Fibroblast of villous mesenchyme (primary cell): ENCODE data around the gene CALHM5. TPM values are rescaled to one million over a fixed set of nuclear protein-coding genes. Genes with fewer than 3 reads are reported as not detected.

Experiments
- DNase-seq: peaks from one replicate; pipeline ENCODE4 v3.0.0-alpha.2; 2010; ENCODE audit warnings: low read depth
- H3K4me3 ChIP-seq: 2 replicates; pipeline ENCODE4 v1.5.1; 2011; ENCODE audit warnings: low read depth, mild to moderate bottlenecking, low read length
- total RNA-seq: library from RNA; depleted of rRNA; stranded (reverse); fragments of >200 nt; gene quantifications from 2 replicates; pipeline ENCODE4 v1.2.3, GENCODE V29; 2012
- TF ChIP-seq, protein P1 (sequence below): IDR thresholded peaks from 2 replicates; pipeline ENCODE4 v1.5.1; 2012; ENCODE audit warnings: low read depth, mild to moderate bottlenecking, low read length; ENCODE audit not compliant: insufficient read depth

Gene CALHM5, protein sequence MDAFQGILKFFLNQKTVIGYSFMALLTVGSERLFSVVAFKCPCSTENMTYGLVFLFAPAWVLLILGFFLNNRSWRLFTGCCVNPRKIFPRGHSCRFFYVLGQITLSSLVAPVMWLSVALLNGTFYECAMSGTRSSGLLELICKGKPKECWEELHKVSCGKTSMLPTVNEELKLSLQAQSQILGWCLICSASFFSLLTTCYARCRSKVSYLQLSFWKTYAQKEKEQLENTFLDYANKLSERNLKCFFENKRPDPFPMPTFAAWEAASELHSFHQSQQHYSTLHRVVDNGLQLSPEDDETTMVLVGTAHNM
- total RNA-seq = 4.7 and 7.7 TPM in 2 replicates

DNA sequence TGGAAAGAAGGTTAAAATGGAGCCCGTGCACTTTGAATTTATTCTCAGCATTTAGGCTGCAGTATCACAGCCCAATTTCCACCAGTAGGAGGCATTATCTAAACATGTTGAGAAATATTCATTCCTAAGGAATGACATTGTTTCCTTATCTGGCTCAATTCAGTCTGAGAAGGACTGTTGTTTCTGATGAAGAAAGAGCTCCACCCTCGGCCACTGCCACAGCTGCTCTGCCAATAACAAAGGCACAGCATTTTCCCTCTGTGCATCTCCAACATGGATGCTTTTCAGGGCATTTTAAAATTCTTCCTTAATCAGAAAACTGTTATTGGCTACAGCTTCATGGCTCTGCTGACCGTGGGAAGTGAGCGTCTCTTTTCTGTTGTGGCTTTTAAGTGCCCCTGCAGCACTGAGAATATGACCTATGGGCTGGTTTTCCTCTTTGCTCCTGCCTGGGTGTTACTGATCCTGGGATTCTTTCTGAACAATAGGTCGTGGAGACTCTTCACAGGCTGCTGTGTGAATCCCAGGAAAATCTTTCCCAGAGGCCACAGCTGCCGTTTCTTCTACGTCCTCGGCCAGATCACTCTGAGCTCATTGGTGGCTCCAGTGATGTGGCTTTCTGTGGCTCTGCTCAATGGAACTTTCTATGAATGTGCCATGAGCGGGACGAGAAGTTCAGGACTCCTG lies at the start of gene CALHM5:
Gene CALHM5, plus strand, starts transcription at position 216 of the 687 bp plus-strand sequence. Its CDS starts 58 bp downstream, at position 274.
- DNase-seq = peak; percentile 76
- H3K4me3 ChIP-seq = peak within 1 kb of the TSS; percentile 50
- TF ChIP-seq, protein P1, sequence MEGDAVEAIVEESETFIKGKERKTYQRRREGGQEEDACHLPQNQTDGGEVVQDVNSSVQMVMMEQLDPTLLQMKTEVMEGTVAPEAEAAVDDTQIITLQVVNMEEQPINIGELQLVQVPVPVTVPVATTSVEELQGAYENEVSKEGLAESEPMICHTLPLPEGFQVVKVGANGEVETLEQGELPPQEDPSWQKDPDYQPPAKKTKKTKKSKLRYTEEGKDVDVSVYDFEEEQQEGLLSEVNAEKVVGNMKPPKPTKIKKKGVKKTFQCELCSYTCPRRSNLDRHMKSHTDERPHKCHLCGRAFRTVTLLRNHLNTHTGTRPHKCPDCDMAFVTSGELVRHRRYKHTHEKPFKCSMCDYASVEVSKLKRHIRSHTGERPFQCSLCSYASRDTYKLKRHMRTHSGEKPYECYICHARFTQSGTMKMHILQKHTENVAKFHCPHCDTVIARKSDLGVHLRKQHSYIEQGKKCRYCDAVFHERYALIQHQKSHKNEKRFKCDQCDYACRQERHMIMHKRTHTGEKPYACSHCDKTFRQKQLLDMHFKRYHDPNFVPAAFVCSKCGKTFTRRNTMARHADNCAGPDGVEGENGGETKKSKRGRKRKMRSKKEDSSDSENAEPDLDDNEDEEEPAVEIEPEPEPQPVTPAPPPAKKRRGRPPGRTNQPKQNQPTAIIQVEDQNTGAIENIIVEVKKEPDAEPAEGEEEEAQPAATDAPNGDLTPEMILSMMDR = peak; percentile 65

DNA sequence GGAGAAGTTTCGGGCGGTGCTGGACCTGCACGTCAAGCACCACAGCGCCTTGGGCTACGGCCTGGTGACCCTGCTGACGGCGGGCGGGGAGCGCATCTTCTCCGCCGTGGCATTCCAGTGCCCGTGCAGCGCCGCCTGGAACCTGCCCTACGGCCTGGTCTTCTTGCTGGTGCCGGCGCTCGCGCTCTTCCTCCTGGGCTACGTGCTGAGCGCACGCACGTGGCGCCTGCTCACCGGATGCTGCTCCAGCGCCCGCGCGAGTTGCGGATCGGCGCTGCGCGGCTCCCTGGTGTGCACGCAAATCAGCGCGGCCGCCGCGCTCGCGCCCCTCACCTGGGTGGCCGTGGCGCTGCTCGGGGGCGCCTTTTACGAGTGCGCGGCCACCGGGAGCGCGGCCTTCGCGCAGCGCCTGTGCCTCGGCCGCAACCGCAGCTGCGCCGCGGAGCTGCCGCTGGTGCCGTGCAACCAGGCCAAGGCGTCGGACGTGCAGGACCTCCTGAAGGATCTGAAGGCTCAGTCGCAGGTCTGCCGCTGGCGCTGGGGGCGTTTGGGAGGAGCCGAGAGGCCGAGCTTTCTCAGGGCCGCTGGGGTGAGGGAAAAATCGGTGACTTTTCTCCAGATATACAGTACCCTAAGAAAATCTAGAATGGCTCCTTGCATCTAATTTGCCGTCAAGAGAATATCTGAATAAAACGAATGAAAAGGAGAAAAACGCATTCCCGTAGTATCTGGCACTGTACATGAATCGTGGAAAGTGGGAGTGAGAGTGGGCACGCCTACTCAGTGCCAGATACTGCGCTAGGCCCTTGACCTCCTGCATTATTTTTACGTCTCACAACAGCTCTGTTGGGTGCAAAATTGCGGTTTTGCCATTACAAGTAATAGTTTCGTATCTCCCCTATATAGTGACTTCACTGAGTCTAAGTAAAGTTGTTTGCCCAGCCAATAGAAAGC lies 49.2 kb upstream of the CALHM5 start:
- H3K4me3 ChIP-seq = peak overlapping the region; percentile 48
- peak; percentile 55 for DNase-seq
- TF ChIP-seq, protein P1 = no peak

DNA sequence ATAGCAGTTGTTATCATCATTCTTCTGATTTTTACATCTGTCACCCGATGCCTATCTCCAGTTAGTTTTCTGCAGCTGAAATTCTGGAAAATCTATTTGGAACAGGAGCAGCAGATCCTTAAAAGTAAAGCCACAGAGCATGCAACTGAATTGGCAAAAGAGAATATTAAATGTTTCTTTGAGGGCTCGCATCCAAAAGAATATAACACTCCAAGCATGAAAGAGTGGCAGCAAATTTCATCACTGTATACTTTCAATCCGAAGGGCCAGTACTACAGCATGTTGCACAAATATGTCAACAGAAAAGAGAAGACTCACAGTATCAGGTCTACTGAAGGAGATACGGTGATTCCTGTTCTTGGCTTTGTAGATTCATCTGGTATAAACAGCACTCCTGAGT lies 48.1 kb upstream of the CALHM5 start:
- TF ChIP-seq, protein P1 = no peak
- no peak overlapping the region for H3K4me3 ChIP-seq
- no peak for DNase-seq

DNA sequence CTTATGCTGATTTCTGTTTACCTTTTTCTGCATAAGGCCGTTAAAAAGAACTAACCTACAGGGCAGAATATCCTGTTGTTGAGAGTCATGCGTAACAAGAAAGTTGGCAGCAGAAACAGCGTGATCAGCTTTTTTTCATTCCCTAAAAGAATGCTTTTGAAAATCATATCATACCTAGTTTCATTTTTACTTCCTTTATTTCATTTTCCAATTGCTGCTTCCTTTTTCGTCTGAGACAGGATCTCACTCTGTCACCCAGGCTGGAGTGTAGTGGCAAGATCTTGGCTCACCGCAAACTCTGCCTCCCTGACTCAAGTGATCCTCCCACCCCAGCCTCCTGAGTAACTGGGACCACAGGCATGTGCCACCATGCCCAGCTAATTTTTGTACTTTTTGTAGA lies 46.2 kb upstream of the CALHM5 start:
- DNase-seq = no peak
- TF ChIP-seq, protein P1 = no peak
- no peak overlapping the region for H3K4me3 ChIP-seq

DNA sequence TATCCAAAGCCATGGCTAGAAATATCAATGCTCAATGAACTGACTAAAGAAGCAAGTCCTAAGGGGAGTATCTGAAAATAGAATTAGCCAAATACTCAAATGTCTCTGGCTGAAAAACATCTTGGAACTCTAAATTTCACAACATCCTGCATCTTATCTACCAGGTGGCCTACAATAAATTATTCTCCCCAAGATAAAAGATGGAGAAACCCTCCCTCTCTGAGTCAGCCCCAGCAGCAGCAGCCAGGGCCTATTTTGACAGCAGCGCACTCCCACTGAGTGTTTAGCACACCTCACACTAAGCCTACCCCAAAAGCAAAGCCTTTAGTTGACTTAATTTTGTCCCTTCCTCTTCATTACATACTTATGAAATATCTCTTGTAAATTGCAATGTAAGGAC lies 44.3 kb upstream of the CALHM5 start:
- no peak for DNase-seq
- no peak overlapping the region for H3K4me3 ChIP-seq
- TF ChIP-seq, protein P1 = no peak

DNA sequence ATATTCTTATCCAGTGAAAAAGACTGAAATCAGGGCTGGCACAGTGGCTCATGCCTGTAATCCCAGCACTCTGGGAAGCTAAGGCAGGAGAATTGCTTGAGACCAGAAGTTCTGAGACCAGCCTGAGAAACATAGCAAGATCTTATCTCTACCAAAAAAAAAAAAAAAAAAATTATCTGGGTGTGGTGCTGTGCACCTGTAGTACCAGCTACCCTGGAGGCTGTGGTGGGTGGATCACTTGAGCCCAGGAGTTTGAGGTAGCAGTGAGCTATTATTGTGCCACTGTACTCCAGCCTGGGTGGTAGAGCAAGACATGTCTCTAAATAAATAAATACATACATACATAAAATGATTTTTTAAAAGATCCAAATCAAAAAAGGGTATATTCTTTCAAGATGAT lies 43.9 kb upstream of the CALHM5 start:
- H3K4me3 ChIP-seq = no peak overlapping the region
- no peak for DNase-seq
- TF ChIP-seq, protein P1 = no peak
